Stimulated activated CD8-positive, alpha-beta memory T cell treated with anti-CD3 and anti-CD28 coated beads, Interleukin-2, amount 100 ng/mL, for 48 hours (primary cell): ENCODE results near the gene LRP1.

Experiments used
- DNase-seq, 2 donors: peaks; one replicate each; pipeline ENCODE4 v3.0.0-alpha.2; 2020; ENCODE audit warnings: low read depth in 2 of 2

LRP1 gene

DNA sequence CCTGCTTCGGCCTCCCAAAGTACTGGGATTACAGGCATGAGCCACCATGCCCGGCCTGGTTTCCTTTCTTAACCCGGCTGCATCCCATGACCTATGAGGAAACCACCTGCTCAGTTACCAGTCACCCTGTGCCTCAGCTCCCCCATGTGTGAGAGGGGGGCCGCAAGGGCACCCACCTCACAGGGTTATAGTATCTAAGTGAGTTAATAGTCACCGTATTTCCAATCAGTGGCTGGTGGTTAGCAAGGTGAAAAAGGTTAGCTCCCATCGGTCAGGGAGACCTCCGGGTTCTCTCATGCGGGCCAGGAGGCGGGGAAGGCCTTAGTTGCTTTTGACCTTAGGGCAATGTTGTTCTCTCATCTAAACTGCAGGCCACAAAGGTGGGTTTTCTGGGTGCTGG is 6.7 kb downstream of the LRP1 start:
- no peak for DNase-seq

DNA sequence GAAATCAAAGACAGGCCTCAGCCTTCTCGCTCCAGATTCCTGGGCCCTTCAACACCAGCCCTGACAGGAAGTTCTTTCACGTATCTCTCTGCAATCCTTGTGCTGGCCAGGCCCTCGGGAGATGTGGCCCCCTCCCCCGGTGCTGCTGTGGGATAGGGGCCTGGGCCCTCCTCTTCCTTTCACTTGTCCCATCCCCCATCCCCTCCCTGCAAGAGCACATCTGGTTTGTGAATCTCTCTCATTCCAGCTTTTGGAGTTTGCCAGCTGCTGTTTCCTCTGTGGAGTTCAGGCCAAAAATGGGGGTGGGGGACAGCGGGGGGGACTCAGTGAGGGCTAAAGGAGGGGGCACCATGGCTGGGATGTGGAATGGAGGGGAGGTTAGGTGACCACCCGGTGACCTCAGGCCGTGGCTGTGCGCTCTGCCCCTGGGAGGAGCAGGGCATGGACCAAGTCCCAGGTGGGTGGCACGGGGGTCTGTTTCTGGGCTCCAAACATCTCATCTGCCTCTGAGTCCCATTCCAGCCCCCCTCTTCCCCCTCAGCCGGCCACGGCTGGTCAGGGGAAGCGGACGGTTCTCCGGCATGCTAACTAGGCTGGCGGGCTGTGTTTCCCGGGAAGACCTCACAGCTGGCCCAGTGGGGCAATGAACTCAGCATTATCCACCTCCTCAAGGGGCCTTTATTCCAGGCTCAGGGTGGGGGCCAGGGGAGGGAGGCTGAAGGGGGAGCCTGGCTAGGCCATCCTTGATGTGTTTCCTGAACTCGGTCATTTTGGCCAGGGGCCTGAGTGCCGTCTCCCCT is 7.4 kb downstream of the LRP1 start:
- DNase-seq, result no peak

DNA sequence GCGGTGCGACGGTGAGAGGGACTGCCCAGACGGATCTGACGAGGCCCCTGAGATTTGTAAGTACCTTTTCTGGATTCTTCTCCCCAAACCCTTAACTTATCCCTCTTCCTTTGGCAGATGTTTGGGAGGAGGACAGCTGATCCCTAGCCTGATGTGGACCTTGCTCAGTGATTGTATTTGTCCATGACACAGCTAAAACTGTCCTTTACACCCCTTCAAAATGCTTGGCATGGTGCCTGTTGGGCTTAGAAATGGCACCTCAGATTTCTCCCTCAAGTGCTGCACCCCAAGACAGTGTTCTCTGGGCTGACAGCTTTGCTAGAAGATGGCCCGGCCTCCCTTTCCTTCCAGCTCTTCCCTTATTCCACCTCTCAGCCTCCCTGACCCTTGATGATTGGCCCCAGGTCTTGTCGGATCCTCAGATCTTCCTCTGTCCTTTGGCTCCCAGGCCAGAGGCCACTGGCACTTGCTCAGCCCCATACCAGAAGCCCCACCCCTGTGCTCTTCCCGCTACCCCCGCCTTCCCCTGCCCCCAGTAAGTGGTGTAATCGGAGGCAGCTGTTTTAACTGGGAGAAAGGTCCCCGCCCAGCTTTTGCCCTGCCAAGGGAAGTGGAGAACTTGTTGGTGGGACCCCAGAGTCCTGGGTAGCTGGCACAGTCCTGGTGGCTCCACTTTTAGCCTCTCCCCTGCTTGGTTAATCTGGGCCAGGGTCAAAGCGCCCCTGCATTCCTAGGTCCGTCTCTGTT is 10.4 kb downstream of the LRP1 start:
- no peak for DNase-seq

DNA sequence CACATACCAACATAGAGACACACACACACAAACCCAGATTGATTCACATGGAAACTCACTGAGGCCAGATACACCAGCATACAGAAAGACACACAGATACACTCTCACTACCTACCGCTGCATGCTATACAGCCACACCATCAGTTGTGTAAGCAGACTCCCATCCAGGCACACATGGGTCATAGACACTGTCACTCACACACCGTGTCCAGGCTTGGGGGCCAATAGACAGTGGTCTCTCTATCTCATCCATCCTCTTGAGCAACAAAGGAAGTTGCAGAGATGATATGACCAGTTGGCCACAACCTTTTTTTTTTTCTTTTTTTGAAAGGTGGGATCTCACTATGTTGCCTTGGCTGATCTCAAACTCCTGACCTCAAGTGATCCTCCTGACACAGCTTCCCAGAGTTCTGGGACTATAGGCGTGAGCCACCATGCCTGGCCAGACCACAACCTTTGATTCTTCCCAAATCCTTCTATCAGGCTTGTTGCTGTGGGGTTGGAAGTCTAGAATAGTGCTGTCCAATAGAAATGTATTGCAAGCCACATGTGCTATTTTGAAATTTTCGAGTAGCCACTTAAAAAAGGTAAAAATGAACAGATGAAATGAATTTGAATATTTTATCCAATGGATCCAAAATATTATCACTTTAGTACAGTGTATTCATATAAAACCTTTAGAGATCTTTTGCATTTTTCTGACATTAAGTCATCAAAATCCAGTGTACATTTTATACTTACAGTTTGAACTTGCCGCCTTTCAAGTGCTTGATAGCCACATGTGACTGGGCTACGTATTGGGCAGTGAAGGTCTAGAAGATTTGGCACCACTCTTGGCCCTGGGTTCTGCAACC is 11.7 kb downstream of the LRP1 start:
- DNase-seq, result no peak

DNA sequence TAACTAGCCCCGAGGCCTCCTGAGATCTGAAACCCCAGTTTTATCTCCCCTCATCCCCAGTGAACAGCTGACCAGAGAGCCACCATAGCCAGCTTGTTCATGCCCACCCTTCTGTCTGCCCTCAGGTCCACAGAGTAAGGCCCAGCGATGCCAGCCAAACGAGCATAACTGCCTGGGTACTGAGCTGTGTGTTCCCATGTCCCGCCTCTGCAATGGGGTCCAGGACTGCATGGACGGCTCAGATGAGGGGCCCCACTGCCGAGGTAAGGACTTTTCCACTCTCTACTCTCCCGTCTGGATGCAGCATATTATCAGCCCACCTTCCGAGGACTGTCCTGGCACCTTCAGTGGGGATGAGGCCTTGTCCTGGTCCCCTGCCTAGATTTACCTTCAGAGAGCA is 13.0 kb downstream of the LRP1 start:
- no peak for DNase-seq

DNA sequence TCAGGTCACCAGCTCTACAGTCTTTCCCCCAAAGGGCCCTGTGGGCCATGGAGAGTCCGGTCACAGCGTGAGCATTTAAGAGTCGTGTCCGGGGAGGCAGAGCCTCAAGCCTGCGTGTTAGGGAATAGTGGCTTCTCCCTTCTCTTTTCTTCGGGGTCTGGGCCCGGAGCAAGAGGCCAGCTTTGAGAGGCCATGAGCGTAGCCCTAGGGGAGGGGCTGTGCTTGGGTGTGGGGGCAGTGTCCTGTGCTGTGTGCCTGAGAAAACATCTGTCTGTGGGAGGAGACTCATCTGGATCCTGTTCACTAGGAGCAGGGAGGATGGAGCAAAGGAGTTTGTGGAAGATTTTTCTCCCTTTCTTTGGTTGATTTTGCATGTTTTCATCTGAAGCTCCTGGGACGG is 13.8 kb downstream of the LRP1 start:
- no peak for DNase-seq

DNA sequence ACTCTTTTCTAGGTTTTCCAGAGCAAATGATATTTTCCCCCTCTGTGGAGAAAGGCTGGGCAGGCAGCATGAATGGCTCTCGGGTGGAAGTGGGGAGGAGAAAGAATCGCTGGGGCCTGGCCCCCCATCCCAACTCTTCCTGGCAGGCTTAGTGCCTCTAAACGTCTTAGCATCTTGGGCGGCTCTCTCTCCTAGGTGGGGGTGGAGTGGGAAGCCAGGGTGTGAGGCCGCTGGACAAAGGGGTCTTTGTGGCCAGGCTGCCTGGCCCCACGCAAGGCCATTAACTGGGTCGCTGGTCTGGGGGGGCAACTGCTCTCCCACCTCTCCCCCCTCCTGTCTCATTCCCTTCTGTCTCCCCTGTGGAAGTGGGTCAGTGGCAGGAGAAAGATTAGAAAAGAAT is 14.4 kb downstream of the LRP1 start:
- DNase-seq, result no peak

DNA sequence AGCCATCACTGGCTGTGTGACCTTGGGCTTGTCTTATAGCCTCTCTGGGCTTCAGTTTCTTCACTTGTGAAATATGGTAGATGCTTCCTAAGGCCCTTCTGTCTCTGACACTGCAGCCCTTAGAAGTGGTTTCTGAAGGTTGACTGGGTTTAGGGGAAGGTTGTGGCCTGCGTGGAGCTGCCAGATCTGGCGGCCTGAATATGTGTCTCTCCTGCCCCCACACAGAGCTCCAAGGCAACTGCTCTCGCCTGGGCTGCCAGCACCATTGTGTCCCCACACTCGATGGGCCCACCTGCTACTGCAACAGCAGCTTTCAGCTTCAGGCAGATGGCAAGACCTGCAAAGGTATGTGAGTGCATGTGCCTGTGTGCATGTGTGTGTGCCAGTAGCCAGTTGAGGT is 15.2 kb downstream of the LRP1 start:
- DNase-seq, result no peak

DNA sequence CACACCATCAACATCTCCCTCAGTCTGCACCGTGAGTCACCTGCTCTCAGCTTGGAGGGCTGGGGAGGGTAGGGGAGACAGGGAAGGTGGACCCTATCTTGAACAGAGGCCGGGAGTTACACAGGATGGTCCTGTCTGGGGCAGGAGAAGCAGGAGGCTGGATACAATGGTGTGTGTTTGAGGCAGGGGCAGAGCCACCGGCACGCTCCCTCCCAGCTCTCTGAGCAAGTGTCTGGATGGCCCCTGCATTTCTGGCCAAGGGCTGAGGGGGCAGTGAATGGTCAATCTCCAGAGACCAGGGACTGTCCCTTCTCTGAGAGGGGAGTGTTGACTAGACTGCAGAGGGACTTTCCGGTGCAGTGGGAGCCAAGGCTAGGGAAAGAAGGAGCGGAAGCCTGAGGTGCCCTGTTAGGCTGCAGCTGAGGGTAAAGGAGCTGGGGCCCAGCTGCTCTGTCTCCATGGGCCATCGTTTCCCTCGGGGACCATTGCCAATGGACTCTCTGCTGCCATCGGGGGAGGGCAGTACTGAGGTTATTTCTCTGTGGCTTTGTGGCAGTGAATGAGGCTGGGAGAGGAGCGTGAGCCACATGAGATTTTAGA is 17.3 kb downstream of the LRP1 start:
- DNase-seq, result no peak

DNA sequence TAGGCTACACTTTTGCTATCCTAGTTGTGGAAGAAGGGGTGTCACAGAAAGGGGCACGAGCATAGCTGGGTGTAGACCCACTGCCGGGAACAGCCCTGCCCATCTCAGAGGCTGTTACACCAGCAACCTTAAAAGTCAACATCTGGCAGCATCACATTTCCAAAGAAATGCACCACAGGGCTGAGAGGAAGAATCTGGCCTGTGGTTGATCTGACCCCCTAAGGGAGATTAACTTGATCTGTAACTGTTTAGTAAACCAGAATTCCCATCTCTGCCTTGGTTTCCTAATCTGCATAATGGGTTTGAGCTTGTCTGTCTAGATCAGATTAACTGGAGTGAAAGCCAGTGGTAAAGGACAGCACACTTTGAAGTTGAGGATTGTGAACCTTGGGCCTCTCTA is 17.8 kb downstream of the LRP1 start:
- DNase-seq, result no peak

DNA sequence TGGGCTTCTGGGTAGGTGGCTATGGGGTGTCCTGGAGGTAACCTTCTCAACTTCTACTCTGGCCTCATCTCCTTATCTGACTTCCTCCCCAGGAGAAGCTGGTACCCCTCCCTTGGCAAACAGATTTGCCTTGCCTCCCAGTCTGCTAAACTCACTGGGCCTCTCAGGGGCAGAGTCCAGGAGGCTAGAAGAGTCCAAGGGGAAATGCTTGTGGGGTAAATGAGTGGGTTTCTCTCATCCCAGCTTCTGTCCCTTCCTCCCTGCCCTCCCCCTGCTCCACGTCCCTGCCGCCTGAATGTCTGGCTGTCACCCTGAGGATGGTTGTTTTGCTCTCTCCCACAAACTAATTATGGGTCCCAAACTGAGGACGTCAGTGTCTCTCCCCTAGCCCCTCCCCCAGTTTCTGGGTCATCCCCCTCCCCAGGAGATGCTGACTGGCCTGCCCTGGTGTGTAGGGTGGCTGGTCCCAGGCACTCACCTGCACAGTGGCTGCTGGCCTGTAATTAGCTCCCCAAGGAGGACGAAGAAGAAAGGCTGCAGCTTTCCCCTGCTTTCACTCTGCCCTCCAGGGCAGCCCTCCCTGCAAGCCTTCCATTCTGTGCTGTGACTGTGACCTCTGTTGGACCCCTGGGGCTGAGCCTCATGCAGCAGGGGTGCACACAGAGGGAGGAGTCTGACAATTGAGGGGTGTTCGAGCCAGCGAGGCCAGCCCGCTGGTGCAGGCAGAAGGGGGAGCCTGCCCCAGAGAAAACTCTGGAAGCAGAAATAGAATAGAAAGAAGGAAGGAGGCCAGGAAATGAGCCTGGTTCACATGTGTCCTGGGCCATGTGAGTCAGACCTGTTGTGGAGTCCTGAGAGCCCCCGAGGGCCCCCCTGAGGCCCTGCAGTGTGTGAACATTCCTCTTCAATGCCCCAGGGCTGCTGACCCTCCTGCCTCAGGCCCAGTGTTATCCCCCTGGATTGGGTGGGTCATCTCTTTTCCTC is 19.0 kb downstream of the LRP1 start, which contains the start of gene LRP1-AS:
Gene LRP1-AS, minus strand, starts transcription at position 659 of the 984 bp plus-strand sequence.
- no peak for DNase-seq

DNA sequence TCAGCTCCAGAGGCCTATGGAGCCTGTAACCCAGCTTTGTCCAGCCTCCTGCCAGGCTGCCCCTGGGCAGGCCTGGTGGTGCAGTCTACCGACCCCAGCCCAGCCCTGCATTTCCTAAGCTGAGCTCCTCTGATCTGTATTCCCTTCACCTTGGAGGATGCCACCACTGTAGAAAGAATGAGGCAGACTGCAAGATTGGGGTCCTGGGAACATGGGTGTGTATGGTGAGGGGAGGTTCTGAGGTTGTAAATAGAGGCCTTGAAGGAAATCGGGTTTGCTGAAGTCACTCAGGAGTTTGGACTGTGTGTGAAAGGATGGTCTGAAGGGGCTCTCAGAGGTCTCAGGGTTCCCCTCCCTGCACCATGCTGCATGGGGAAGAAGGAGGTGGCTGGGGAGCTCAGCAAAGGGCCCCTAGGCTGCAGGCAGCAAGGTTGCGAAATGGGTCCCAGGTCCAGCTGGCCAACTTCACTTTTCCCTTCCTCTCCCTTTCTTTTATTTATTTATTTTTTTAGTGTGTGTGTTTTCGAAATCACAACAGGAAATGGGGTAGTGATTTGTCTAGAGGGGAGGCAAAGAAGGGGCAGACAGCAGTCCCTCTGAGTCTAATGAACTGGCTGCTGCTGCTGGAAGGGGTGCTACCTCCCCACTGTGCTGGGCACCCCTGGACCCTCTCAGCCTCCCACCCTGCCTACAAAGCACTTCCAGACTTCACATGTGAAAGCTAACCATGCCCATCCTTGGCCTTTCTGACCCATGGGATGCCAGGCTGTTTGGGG is 20.4 kb downstream of the LRP1 start:
- DNase-seq, result no peak

DNA sequence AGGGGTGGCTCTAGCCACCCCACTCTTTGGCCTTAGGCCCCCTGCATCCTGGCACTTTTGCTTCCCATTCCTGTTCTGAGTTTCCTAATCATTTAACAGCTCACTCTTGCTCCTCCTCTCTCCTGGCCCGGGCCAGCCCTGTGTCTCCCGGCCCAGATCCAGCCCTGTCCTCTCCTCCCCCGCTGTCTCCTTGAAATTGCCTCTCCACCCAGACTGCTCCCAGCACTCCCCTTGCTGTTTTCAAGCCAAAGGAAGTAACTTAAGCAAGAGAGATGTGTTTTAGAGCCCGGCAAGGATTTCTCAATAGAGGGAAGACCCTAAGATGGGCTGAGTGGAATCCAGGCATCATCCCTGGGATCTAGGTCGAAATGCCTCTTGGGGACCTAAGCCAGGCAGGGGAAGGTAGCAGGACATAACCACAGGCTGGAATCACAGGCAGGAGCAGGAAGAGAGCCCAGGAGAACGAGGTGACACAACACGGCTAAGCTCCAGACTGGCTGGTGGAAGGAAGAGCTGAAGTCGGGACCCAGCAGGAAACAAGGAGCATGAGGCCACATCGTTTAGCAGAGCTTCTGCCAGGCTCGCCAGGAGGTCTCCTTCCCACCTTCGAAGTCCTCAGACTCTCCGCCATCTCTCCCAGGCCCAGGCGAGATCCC is 21.1 kb downstream of the LRP1 start:
- no peak for DNase-seq

DNA sequence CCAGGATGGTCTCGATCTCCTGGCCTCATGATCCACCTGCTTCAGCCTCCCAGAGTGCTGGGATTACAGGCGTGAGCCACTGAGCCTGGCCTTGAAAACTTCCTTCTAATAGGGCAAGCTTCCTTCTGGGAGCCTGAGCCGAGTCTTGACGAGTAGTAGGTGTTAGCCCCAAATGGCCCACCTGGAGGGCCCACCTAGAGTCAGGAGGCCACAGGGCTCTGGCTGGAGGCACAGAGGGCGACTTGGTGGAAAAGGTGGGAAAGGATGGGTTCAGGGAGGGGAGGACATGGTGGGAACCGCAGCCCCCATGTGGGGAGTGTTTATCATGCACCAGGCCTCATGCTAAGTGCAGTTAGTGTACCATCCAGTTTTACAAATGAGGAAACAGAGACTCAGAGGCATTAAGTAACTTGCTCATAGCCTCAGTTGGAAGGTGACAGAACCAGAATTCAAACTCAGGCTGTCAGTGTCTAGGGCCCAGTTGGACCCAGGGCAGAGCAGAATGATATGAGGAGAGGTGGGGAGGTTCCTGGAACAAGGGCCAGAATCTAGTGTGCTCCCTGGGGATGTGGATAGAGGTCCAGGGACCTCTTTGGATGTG is 22.2 kb downstream of the LRP1 start:
- DNase-seq, result no peak

DNA sequence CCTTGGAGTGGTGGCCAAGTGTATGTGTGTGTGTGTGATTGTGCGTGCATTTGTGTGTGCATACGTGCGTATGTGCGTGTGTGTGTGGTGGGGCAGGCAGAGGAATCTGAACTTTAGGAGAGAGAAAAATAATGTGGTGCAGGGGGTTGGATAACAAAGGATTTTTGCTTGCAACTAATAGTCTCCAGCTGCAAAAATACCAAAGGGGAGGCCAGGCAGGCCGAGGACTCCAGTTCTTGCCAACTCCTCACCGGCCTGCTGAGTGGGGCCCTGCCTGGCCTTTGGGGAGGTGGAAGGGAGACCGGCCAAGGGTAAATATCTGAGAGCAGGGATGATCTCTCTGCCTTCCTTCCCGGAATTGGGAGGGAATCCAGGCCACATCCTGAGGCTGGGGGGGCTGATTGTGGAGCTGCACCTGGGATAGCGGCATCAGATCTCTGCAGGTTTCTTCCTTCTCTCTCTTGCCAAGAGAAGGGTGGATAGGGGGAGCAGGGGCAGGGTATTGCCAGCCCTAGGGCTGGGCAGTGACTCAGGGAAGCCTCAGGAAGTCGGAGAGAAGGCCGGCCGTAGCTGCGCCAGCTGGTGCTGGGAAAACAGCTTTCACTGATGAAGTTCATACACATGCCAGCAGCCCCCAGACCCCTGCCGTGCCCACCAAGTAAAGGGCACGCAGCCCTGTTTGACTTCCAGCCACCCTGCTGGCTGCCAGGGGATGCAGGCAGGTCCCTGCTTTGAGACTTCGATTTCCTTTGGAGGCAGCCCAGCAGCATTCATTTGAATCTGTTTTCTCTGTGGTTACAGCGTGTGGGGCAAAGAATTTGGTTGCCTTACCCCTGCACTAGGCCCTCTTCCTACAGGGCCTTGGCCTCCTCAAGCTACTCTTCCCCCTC is 23.7 kb downstream of the LRP1 start:
- no peak for DNase-seq

DNA sequence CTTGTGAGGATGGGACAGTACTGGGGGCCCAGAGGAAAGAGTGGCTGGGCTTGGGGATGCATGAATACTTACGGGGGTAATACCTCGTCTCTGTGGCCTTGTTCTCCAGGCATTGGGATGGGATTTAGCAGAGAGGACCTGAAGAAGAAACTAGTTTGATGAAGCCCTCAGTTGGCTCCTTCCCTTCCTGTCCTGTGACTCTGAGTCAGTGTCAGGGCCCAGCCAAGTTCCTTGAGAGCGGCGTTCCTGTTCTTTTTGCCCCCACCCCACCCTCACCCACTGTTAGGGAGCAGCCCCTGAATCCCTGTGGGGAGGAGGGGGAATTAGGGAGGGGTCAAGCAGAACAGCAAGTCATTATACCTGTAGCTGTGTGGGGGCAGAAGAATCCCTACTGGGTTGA is 24.4 kb downstream of the LRP1 start:
- DNase-seq, result no peak

DNA sequence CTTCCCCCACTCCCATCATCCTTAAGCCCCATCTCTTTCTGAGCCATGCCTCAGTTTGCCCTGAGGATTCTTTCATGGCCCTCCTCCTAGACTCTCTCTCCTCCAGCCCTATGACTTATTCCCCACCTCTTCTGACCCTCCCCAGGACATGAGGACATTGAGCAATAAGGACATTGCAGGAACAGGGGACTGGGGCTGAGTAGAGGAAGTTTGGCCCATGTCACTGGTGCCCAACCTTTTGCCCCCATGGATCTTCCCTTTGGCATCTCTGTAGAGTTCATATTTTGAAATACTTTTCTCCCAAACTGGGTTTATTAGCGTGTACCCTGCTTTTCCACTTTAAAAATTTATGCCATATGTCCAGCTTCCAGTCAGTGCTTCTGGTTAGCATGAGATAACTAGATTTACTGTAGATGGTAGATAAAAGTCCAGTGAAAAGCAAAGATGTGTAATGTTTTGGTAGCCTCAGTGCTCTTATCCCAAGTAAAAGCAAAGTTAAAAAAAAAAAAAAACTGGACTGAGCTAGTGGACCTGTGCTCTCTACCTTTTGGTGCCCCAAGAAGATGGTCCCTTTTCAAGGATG is 25.2 kb downstream of the LRP1 start:
- no peak for DNase-seq

DNA sequence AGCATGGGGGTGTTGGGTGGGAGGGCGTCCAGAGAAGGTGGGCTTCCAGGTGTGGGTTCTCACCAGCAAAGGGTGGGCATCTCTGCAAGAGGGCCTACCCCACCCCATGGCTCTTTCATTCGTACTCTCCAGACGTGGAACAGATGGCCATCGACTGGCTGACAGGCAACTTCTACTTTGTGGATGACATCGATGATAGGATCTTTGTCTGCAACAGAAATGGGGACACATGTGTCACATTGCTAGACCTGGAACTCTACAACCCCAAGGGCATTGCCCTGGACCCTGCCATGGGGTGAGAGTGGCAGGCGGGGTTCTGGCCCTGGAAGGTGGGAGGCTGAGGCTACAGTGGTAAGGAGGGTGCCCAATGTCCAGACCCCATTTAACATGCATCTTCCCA is 25.8 kb downstream of the LRP1 start:
- no peak for DNase-seq
